Activated naive CD8-positive, alpha-beta T cell (primary cell): Measurements from ENCODE around the gene TBX2.

ENCODE experiments used
- H3K27ac Mint-ChIP-seq: one replicate; pipeline ENCODE4 v1.8.0; 2021; ENCODE audit warnings: mixed read lengths
- H3K27me3 Mint-ChIP-seq: one replicate; pipeline ENCODE4 v1.8.0; 2021; ENCODE audit warnings: mixed read lengths
- H3K36me3 Mint-ChIP-seq: one replicate; pipeline ENCODE4 v1.8.0; 2021; ENCODE audit warnings: mixed read lengths
- H3K4me1 Mint-ChIP-seq: one replicate; pipeline ENCODE4 v1.8.0; 2021; ENCODE audit warnings: low read depth, mixed read lengths
- H3K4me3 Mint-ChIP-seq: one replicate; pipeline ENCODE4 v1.8.0; 2021; ENCODE audit warnings: mild to moderate bottlenecking, mixed read lengths
- H3K9me3 Mint-ChIP-seq: one replicate; pipeline ENCODE4 v1.8.0; 2021; ENCODE audit warnings: low read depth, mixed read lengths

The TBX2 gene

DNA sequence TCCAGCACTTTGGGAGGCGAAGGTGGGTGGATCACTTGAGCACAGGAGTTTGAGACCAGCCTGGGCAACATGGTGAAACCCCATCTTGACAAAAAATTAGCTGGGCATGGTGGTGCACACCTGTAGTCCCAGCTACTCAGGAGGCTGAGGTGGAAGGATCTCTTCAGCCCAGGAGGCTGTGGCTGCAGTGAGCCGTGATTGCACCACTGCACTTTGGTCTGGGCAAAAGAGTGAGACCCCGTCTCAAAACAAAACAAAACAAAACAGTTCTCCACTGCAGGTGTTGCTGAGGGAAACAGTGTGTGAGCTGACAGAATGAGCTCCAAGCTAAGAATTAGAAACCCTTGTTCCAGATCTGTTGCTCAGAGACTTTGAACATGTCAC is 35.2 kb upstream of the TBX2 start:
- Mint-ChIP-seq H3K9me3 (no peaks in the 10 kb centered on the region), H3K27ac (no peak overlapping the region), H3K27me3 (no peaks in the 10 kb centered on the region), H3K36me3 (peaks cover 3% of the 10 kb centered on the region), H3K4me1 (no peaks in the 10 kb centered on the region), H3K4me3 (no peak overlapping the region)

GRCh38 chr17:61366076-61366714 is 33.4 kb upstream of the TBX2 start:
- Mint-ChIP-seq H3K27me3 (no peaks in the 10 kb centered on the region), H3K36me3 (peaks cover 3% of the 10 kb centered on the region), H3K9me3 (no peaks in the 10 kb centered on the region), H3K4me1 (no peaks in the 10 kb centered on the region), H3K4me3 (no peak overlapping the region), H3K27ac (no peak overlapping the region)

- H3K4me3 Mint-ChIP-seq, result no peak overlapping the region
- H3K27ac Mint-ChIP-seq, result no peak overlapping the region
- H3K4me1 Mint-ChIP-seq, result no peaks in the 10 kb centered on the region
- no peaks in the 10 kb centered on the region for H3K9me3 Mint-ChIP-seq
- no peaks in the 10 kb centered on the region for H3K27me3 Mint-ChIP-seq
- peaks cover 3% of the 10 kb centered on the region for H3K36me3 Mint-ChIP-seq
These were observed 32.8 kb upstream of the TBX2 start for GRCh38 chr17:61366715-61367413.

DNA sequence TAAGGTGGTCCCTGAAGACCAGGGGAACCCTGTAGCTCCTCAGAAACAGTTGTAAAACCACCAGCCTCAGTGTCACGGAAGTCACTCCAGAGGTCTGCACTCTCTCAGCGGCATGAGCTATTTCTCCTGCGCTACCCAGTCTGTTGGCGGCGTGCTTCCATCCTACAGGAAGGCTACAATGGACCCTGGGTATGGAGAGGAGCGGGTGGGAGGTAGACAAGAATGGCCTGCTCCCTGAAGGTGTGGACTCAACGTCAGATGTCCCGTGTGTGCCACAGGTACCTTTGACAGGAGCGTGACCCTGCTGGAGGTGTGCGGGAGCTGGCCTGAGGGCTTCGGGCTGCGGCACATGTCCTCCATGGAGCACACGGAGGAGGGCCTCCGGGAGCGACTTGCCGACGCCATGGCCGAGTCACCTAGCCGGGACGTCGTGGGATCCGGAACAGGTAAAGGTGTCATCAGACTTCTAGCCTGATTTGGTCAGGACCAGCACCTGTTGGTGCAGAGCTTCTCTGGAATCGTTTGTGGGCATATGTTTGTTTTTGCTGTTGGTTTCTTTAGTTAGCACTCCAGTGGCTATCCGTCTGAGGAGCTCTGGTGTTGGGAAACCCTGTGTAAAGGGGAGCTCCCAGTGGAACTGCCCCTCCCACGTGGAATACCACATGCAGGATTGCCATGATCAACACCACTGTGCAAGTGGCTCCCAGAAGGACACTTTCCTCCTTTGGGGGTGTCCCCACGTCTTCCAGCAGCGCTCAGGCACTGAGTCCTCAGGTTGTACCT is 31.4 kb upstream of the TBX2 start:
- Mint-ChIP-seq H3K4me1 (no peaks in the 10 kb centered on the region), H3K27me3 (no peaks in the 10 kb centered on the region), H3K27ac (no peak overlapping the region), H3K9me3 (no peaks in the 10 kb centered on the region), H3K4me3 (no peak overlapping the region), H3K36me3 (peaks cover 3% of the 10 kb centered on the region)

- no peak overlapping the region for H3K27ac Mint-ChIP-seq
- no peak overlapping the region for H3K4me3 Mint-ChIP-seq
- no peaks in the 10 kb centered on the region for H3K9me3 Mint-ChIP-seq
- H3K4me1 Mint-ChIP-seq, result no peaks in the 10 kb centered on the region
- H3K27me3 Mint-ChIP-seq, result no peaks in the 10 kb centered on the region
- peaks cover 3% of the 10 kb centered on the region for H3K36me3 Mint-ChIP-seq
These were observed 30.7 kb upstream of the TBX2 start for GRCh38 chr17:61368832-61369450.

DNA sequence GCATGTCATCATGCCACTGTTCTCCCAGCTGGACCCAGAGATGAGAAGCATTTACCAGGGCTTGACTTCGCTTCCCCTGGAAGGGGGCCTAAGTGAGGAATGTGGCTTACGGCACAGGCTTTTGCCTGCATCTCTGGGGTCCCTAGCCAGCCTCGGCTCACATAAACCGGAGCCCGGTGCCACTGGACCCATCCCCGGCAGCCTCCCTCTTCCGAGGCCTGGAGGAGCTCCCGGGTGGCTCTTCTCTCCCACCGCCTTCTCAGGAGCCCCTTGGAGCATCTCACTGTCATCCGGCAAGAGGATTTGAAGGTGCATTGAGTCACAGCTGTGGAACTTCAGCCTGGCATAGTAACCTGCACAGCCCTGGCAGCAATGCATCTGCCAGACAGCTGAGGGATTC is 29.9 kb upstream of the TBX2 start:
- Mint-ChIP-seq H3K9me3 (no peaks in the 10 kb centered on the region), H3K27me3 (no peaks in the 10 kb centered on the region), H3K4me1 (no peaks in the 10 kb centered on the region), H3K27ac (no peak overlapping the region), H3K36me3 (peaks cover 2% of the 10 kb centered on the region), H3K4me3 (no peak overlapping the region)

GRCh38 chr17:61371179-61371578 is 28.5 kb upstream of the TBX2 start:
- Mint-ChIP-seq H3K4me1 (no peaks in the 10 kb centered on the region), H3K27ac (no peak overlapping the region), H3K4me3 (no peak overlapping the region), H3K36me3 (no peaks in the 10 kb centered on the region), H3K9me3 (no peaks in the 10 kb centered on the region), H3K27me3 (no peaks in the 10 kb centered on the region)

GRCh38 chr17:61371606-61372005 is 28.0 kb upstream of the TBX2 start:
- Mint-ChIP-seq H3K4me3 (no peak overlapping the region), H3K36me3 (no peaks in the 10 kb centered on the region), H3K4me1 (no peaks in the 10 kb centered on the region), H3K9me3 (no peaks in the 10 kb centered on the region), H3K27me3 (no peaks in the 10 kb centered on the region), H3K27ac (no peak overlapping the region)

DNA sequence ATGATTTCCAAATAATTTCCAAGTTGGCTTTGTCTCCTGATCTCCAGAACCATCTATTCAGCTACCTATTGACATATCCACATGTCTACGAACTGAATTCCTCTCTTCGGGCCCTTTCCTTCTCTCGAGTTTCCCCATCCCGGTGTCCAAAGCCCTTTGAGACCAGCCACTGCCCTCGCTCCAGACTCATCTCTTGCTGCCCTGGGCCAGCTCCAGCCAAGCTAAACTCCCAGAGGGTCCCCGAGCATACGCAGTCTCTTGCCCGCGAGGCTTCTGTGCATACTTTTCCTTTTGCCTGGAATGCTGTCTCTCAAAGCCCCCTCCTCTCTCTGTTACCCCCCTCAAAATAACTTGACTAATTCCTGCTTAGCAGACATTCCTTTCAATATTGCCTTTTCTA is 27.2 kb upstream of the TBX2 start:
- no peaks in the 10 kb centered on the region for H3K4me1 Mint-ChIP-seq
- no peak overlapping the region for H3K27ac Mint-ChIP-seq
- H3K27me3 Mint-ChIP-seq, result no peaks in the 10 kb centered on the region
- H3K9me3 Mint-ChIP-seq, result no peaks in the 10 kb centered on the region
- H3K4me3 Mint-ChIP-seq, result no peak overlapping the region
- no peaks in the 10 kb centered on the region for H3K36me3 Mint-ChIP-seq

DNA sequence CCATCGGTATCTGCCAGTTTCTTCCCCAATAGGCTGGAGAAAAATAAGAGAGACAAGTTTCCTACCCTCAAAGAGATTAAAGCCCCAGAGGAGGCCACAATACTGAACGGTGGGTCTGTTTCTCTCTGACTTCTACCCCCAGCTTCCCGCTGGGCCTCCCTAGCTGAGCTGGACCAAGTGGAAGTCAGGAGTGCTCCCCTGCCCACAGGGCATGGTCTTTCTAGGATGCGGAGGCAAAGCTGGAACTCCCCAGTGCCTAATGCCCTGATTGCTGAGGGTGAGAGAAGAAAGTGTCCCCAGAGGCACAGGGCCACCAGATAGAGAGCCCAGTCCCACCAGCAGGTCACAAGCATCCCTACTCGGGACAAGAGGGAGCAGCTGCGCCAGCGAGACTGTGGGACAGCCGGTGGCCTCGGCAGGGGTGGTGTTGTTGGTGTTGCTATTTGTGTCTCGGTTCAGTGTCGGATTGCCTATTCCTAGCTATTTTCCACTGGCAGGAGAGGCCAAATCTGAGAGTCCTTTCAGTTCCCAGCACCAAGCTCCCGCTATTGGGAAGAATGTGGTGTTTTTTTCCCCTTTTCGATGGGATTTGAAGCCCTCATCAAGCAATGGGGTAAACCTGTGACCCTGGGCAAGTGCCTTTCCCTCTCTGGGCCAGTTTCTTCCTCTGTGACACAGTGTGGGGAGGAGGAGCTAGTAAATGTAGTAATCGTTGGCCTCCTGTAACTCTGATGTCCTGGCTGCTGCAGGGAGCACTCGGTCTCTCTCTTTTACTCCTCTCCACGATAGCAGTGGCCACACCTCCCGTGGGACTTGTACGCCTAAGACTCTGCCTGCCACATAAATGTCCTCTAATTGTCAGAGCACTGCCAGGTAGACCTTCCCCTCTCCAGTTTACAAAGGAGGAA is 22.5 kb upstream of the TBX2 start:
- Mint-ChIP-seq H3K4me1 (no peaks in the 10 kb centered on the region), H3K27me3 (no peaks in the 10 kb centered on the region), H3K4me3 (no peak overlapping the region), H3K9me3 (no peaks in the 10 kb centered on the region), H3K27ac (no peak overlapping the region), H3K36me3 (peaks cover 2% of the 10 kb centered on the region)

GRCh38 chr17:61378658-61379456 is 20.8 kb upstream of the TBX2 start:
- Mint-ChIP-seq H3K4me3 (no peak overlapping the region), H3K27ac (no peak overlapping the region), H3K4me1 (no peaks in the 10 kb centered on the region), H3K36me3 (peaks cover 5% of the 10 kb centered on the region), H3K27me3 (no peaks in the 10 kb centered on the region), H3K9me3 (no peaks in the 10 kb centered on the region)

DNA sequence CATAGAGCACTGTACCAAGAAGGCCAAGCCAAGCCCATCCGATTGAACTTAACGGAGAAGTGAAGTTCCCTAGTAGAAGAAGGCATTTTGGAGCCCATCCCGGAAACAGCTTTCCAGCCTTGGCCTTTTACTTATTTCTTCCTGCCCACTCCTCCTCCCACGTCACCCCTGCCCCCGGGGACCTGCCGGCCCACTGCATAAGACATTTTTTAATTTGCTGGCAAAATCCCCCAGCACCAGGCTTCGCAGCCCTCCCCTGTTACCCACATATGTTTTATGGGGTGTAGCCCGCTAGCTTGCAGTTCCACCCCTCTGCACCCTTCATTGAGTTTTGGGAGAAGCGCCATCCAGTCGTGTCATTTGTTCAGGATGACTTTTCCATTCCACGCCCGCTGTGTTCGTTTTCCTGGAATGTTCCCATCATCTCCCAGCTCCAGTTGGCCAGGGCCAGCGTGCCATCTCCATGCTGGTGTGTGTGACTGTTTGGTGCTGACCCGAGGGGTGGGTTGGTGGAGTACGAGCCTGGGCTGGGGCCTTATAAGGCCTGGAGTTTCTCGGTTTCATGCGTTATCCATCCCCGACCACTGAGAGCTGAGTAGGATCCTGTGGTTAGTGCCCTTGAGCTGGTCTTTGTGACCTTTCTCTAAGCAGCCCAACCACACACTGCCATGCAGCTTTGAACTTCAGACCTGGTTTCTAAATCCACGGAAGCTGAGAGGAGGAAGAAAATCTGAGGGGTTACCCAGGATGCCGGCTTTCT is 20.0 kb upstream of the TBX2 start:
- Mint-ChIP-seq H3K36me3 (peaks cover 5% of the 10 kb centered on the region), H3K4me1 (no peaks in the 10 kb centered on the region), H3K4me3 (no peak overlapping the region), H3K9me3 (no peaks in the 10 kb centered on the region), H3K27ac (no peak overlapping the region), H3K27me3 (no peaks in the 10 kb centered on the region)

GRCh38 chr17:61380217-61380835 is 19.3 kb upstream of the TBX2 start:
- no peak overlapping the region for H3K27ac Mint-ChIP-seq

More at GRCh38 chr17:61380217-61380835, 19.3 kb upstream of the TBX2 start:
- Mint-ChIP-seq H3K36me3 (peaks cover 5% of the 10 kb centered on the region), H3K9me3 (no peaks in the 10 kb centered on the region), H3K4me3 (no peak overlapping the region), H3K4me1 (no peaks in the 10 kb centered on the region), H3K27me3 (no peaks in the 10 kb centered on the region)
